Stromal cell of bone marrow (primary cell): ENCODE data around the gene CRYGB.
"Not testable (repeated sequence)": the region's sequence is repeated elsewhere in the genome, so short reads cannot be mapped to it uniquely, and the experiment has no call there.

Experiments
- DNase-seq: peaks from one replicate; pipeline ENCODE4 v3.0.0-alpha.2; 2012; ENCODE audit warnings: low read depth

Gene CRYGB

DNA sequence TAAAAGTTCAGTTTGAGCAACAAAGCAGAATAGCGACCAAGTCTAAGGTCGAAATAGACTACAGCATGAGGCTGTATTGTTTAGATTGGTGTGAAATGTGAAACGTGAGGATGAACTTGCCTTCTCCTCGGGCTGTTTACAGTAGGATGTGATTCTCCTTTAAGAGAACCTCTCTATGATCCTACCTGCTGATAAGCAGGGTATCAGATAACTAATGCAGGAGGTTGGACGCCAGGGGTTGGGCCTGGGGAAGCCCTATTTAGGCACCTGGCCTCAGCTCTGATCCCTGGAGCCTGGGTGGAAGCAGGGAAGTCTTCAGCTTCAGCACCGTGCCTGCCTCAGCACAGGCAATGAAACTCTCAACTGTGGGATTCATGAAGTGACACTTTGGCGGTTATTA, 33.0 kb downstream of the CRYGB start:
- DNase-seq: no peak

DNA sequence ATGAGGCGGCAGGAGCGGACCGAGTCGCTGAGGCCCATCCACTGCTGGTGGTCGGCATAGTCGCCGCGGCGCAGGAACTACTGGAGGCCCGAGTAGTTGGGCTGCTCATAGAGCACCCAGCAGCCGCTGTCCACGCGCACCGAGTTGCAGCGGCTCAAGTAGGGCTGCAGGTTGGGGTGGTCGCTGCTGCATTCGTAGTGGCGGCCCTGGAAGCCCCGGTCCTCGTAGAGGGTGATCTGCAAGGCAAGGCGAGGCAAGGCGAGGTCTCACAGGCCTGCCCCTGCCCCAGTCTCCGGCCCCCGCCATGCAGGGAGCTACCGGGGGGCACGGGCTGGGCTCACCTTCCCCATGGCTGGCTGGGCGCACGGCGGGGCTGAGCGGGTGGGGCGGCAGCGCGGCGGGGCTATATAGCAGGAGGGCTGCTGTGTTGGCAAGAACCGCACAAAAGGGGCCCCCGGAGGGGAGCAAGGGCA, 33.6 kb downstream of the CRYGB start:
- DNase-seq: not testable (repeated sequence)

DNA sequence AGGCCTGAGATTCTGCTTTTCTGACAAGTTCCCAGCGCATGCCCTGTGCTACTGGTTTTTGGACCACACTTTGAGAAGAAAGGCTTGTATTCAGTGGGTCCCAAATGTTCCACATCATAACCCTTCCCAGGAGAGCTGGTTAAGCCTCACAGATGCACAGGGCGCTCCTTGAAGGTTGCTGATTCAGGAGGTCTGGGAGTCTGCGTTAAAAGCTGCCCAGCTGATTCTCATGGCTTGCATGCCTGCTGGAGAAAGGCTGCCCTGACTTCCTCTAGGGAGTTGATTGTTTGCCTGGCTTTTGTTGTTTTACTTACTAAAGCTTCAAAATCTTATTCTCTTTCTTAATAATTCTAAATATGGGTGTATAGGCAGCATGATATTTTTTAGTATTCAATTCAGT, 42.3 kb downstream of the CRYGB start:
- no peak for DNase-seq

DNA sequence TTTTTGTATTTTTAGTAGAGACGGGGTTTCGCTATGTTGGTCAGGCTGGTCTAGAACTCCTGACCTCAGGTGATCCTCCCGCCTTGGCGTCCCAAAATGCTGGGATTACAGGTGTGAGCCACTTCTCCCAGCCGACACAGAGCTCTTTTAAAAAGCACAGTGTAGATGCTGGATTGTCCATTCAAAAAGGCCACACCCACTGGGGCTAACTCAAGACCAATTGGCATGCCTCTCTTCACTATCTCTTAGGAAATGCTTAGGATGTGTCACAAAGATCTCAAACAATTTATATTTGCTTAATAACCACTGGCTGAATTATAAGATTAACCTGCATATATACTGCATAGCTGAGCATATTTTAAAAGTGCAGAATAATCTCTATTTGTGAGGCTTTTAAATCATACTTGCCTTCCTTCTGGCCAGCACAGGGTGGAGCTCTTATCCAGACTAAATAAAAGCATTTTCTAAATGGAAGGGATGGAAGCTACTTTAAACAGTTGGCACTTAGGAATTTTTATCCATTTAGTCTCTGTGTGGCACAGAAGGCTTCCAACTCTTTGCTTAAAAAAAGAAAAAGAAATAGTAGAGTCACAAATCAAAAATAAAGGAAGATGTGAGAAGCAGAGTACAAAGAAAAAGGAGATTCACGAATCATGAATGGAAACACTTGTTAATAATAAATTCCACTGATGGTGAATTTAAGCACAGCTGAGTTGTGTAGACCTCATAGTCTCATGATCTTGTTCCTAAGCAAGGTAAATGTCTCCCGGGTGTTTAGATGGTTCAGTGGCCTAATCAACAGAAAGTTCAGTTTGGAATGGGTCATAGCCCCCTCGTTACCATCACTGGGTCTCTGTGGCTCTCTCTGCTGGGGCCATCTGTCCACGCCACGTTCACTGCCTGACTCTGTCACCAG, 44.0 kb downstream of the CRYGB start:
- peak; percentile 13 for DNase-seq

DNA sequence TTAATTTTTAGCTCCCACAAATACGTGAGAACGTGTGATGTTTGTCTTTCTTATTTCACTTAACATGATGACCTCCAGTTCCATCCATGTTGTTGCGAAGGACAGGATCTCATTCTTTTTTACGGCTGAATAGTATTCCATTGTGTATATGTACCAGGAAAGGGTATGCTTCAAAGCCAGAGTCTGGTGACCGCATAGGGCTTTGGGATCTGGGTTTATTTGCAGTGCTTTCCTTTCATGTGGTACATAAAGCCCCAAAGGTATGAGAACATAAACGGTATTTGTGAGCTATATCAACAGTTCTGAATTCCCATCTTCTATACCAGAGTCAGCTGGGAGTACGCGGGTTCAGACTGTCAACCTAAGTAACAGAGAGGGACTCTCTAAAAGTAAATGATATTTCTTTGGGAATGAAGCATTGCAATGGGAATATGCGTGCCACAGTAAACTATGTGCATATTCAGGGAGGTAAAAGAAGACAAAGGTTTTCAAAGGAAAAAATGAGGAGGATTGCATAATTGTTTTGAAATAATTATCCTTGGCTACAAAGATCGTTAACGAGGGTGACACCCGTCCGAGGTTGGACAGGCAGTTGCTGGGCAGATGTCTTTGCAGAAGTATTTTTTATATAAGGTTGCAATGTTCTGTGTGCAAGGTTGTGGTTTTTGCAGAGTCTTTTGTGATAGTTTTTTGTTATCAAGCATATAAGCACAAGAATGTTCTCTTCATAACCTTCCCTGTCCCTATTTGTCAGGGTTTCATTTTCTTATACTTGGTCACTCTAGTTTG, 46.1 kb downstream of the CRYGB start:
- DNase-seq: no peak

- DNase-seq: not testable (repeated sequence)
These were observed 47.3 kb downstream of the CRYGB start for GRCh38 chr2:208098701-208099100.

- DNase-seq: no peak
These were observed 47.7 kb downstream of the CRYGB start for GRCh38 chr2:208098267-208098666.

GRCh38 chr2:208097801-208098200, 48.2 kb downstream of the CRYGB start:
- peak; percentile 9 for DNase-seq

GRCh38 chr2:208097313-208097712, 48.6 kb downstream of the CRYGB start:
- no peak for DNase-seq

- DNase-seq: no peak
These were observed 49.9 kb downstream of the CRYGB start for GRCh38 chr2:208096080-208096479.

- no peak for DNase-seq
These were observed 52.8 kb downstream of the CRYGB start for GRCh38 chr2:208093128-208093527.
